ENCODE results near the gene CFAP251.
"Not testable (repeated sequence)": the region's sequence is repeated elsewhere in the genome, so short reads cannot be mapped to it uniquely, and the experiment has no call there.

Gene CFAP251

DNA sequence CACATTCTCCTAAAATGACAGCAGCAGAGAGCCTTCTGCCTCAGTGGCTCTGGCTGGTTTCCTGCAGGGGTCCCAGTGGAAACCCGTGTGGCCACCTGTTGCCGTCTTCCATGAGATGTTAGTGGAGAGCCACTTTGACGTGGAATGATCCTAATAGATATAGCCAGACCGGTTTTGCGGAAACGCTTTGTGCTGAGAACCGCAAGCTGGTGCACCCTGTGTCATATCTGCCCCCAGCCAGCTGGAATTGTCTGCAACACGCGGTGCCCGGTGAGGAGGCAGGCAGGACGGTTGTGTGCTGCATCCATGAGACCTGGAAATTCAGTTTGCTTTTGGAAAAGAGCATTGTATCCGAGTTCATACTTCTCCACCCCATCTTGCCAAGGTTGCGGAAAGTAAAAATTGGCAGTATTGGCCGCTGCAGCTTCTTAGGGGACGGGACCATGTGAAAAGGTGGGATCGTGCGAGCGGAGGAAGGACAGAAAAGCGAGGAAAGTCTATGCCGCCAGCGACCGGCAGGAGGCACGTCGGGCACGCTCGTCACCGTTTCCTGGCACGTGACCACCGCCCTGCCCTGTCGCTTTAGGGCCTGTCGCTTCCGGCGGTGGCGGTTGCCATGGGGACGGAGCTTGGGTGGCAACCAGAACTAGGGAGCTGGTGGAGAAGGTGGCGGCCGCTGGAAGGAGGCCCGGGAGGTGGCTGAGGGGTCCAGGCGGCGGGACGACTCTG is at the start of gene CFAP251:
CFAP251 (plus strand) TSS at position 643 of the 729 bp plus-strand sequence. CDS start 2,714 bp downstream, outside the sequence.
- no peak for DNase-seq

- DNase-seq = not testable (repeated sequence)
These were observed 49.2 kb upstream of the CFAP251 start for GRCh38 chr12:121869229-121869628.

GRCh38 chr12:121871467-121871866 is 46.9 kb upstream of the CFAP251 start:
- no peak for DNase-seq

GRCh38 chr12:121872546-121873215 is 45.7 kb upstream of the CFAP251 start:
- peak; percentile 90 for DNase-seq

DNA sequence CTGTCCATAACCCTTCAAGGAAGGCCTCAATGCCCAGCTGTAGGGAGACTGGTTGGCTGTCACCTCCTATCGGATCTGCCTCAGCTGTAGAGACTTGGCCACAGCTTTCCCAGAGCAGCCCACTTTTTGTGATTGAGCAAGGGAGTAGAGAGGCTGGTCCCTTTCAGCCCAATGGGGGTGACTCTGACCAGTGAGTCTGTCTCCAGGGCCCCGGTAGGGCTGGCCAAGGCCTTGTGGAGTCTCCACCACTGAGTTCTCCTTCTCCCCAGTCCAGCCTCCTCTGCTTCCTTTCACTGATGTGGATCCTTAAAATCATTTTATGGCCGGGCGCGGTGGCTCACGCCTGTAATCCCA is 45.2 kb upstream of the CFAP251 start:
- no peak for DNase-seq

DNA sequence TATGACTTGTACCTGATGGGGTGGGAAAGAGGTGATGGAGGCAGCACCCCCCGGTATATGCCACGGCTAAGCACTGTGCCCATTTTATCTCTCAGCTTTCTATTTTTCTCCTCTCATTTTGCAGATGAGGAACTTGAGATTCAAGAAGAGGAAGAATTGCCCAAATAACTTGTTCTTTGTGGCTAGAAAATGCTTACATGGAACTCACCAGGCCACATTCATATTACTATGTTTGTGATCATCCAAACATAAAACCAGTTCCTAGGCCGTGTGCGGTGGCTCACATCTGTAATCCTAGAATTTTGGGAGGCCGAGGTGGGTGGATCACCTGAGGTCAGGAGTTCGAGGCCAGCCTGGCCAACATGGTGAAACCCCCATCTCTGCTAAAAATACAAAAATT is 44.3 kb upstream of the CFAP251 start:
- no peak for DNase-seq

- no peak for DNase-seq
These were observed 42.8 kb upstream of the CFAP251 start for GRCh38 chr12:121875582-121875981.

DNA sequence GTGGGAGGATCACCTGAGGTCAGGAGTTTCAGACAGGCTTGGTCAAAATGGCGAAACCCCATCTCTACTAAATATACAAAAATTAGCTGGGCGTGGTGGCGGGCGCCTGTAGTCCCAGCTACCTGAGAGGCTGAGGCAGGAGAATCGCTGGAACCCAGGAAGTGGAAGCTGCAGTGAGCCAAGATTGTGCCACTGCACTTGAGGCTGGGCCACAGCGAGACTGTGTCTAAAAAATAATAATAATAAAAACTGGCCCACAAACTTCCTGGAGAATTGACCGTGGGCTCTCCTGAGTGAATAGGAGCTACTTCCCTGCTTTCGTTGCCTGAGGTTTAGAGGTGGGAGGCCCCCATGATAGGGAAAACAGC is 42.3 kb upstream of the CFAP251 start:
- not testable (repeated sequence) for DNase-seq

GRCh38 chr12:121883315-121883660 is 35.1 kb upstream of the CFAP251 start:
- no peak for DNase-seq

GRCh38 chr12:121885129-121885528 is 33.3 kb upstream of the CFAP251 start:
- DNase-seq = not testable (repeated sequence)

- no peak for DNase-seq
These were observed 30.3 kb upstream of the CFAP251 start for GRCh38 chr12:121888083-121888477.

DNA sequence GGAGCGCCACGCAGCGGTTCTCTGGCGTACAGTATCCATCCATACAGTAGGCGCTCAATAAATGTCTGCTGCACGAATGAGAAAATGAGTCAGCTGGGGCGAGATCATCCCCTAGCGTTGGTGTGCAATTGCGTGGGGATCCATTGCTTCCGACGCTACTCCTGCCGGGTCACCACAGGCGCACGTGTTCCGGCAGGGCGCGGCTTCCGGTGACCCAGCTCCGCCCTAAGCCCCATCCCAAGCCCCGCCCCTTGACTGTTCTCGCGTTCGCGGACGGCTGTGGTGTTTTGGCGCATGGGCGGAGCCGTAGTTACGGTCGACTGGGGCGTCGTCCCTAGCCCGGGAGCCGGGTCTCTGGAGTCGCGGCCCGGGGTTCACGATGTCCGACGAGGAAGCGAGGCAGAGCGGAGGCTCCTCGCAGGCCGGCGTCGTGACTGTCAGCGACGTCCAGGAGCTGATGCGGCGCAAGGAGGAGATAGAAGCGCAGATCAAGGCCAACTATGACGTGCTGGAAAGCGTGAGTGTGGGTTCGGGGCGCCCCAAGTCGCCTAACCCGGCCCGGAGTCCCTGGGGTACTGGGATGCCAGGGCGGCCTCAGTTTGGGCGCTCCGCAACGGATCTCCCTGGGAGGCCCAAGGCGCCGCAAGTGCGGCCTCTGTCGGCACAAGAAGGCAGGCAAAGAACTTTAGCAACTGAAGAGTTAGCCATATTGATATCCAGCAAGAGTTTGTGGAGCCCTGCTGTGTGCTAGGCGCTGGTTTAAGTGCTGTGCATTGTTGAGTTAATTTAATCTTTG is 29.7 kb upstream of the CFAP251 start, which contains the start of gene PSMD9:
PSMD9 (plus strand) TSS at position 313 of the 796 bp plus-strand sequence; CDS start at position 380, 67 bp downstream.
- peak; percentile 99 for DNase-seq

DNA sequence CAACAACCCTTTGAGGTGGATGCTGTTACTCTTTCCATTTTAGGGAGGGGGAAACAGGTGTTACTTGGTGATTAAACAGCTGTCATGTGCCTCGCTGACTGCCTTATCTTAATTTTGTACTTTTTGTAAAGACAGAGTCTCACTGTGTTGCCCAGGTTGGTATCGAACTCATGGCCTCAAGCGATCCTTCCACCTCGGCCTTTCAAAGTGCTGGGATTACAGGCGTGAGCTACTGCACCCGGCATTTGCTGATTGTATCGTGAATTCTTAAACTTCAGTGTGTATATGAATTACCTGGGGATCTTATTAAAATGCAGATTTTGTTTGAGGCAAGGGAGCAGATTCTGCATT is 29.1 kb upstream of the CFAP251 start:
- DNase-seq = no peak

DNA sequence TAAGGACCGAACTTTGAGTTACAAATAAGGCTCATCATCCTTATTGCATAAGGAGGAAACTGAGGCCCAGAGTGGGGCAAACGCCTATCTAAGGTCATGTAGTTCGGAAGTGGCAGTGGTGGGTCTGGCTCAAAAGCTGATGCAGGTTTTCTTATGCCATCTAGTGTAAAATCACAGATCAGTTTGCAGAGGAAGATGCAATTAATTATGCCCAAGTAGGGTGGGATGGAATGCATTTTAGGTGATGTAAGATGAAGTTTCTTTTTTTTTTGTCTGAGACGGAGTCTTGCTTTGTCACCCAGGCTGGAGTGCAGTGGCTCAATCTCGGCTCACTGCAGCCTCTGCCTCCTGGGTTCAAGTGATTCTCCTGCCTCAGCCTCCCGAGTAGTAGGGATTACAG is 28.7 kb upstream of the CFAP251 start:
- DNase-seq = not testable (repeated sequence)

DNA sequence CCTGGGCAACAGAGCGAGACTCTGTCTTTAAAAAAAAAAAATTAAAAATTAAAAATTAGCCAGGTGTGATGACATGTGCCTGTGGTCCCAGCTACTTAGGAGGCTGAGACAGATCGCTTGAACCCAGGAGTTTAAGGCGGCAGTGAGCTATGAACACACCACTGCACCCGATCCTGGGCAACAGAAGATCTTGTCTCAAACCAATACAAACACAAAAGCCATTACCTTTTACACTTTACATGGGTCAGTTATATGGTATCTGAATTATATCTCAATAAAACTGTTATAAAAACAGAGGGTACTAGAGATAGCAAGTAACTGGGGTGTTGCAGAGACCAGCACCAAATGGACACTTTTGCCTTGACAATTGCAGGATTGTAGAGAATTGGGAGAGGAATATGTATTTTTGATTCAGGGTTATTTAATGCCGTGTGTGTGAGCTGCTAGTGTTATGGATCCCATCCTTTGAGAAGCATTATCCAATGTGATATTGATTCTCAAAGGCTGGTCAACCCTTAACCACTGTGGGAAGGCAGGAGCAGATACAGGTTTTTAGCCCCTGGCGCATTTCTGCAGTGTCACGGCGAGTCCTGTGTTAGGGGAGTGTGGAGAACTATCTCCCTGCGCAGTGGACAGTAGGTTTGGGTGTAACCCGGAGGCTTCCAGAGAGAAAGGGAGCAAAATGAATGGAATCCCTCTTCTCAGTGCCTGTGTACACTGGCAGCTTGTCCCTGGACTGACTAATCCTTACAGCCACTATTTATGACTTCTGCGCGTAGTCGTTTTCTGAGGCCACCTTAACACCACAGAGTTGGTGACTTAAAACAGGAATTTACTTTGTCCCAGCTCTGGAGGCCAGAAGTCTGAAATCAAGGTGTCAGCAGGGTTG is 25.5 kb upstream of the CFAP251 start:
- DNase-seq = no peak

DNA sequence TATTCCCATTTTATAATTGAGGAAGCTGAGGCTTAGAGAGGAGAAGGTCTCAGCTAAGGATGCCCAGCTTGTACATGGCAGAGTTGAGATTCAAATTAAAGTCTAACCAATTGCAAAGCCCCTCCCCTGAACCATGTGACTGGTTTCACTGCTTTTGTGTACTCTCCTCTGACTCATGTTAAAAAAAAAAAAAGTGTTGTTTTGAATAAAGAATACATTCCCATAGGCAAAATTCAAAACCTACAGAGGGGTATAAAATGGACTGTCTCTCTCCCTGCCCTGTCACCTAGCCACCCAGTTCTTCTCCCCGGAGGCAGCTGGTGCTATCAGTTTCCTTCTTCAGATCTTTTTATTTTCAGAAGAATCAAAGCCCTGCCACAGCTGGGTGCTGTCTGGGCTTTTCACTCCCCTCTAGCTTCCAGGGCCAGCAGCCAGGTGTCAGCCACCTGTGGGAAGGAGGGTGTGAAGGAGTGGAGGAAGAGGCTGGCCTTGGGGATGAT is 24.4 kb upstream of the CFAP251 start:
- no peak for DNase-seq

GRCh38 chr12:121894633-121895032 is 23.8 kb upstream of the CFAP251 start:
- DNase-seq = peak; percentile 65

DNA sequence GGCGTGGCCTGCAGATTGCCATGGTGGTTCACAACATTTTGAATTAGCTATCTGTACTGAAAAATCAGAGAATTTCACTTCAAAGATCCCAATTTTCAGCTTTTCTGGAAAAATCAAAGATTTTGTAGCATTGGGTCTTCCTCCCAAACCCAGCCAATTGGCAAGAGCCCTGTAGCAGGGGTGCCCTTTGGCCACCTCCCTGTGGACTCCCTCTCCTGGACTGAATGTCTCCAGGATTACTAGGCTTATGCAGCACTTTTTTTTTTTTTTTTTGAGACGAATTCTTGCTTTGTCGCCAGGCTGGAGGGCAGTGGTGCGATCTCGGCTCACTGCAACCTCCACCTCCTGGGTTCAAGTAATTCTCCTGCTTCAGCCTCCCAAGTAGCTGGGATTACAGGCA is 20.1 kb upstream of the CFAP251 start:
- no peak for DNase-seq

DNA sequence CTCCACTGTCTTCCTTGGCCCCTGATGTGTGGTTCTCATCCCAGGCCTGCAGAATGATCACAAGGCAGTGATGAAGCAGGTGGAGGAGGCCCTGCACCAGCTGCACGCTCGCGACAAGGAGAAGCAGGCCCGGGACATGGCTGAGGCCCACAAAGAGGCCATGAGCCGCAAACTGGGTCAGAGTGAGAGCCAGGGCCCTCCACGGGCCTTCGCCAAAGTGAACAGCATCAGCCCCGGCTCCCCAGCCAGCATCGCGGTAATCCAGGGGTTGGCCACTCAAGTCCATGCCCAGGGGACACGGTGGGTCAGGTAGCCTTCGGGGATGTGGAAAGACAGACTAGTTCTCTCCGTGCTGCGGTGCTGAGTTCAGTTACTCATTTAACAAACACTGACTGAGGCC is 18.8 kb upstream of the CFAP251 start:
- DNase-seq = no peak

- peak; percentile 21 for DNase-seq
These were observed 15.2 kb upstream of the CFAP251 start for GRCh38 chr12:121903202-121903601.

DNA sequence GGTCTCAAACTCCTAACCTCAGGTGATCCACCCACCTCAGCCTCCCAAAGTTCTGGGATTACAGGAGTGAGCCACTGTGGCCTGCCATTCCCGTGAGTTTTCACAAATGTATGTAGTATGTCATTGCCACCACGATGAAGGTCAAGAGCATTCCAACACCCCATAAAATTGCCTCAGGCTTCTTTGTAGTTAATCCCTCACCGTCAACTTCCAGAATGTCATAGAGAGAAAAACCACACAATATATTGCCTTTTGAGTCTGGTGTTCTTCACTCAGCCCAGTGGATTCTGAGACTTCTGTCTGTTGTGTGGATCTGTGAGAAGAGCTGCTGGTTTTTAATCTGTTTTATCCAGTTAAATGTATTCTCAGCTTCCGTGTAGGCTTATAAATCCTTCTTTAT is 12.6 kb upstream of the CFAP251 start:
- no peak for DNase-seq

- no peak for DNase-seq
These were observed 9.7 kb upstream of the CFAP251 start for GRCh38 chr12:121908702-121909101.

Measured in NCI-H82 (cell line).